Osteocyte (in vitro differentiated cells): ENCODE results near the gene GLB1L3. TPM values are rescaled to one million over a fixed set of nuclear protein-coding genes. Genes with fewer than 3 reads are reported as not detected.

Experiments used
- DNase-seq: peaks from one replicate; pipeline ENCODE4 v3.0.0; 2021; ENCODE audit warnings: mixed read lengths; ENCODE audit not compliant: unreplicated experiment; ENCODE audit errors: extremely low spot score
- H3K27ac Mint-ChIP-seq: one replicate; pipeline ENCODE4 v1.8.0; 2021; ENCODE audit warnings: mild to moderate bottlenecking, mixed read lengths; ENCODE audit not compliant: unreplicated experiment
- H3K27me3 Mint-ChIP-seq: one replicate; pipeline ENCODE4 v1.8.0; 2021; ENCODE audit warnings: mixed read lengths; ENCODE audit not compliant: unreplicated experiment
- H3K36me3 Mint-ChIP-seq: one replicate; pipeline ENCODE4 v1.8.0; 2021; ENCODE audit warnings: mixed read lengths; ENCODE audit not compliant: unreplicated experiment
- H3K4me1 Mint-ChIP-seq: one replicate; pipeline ENCODE4 v1.8.0; 2021; ENCODE audit warnings: mixed read lengths; ENCODE audit not compliant: unreplicated experiment
- H3K4me3 Mint-ChIP-seq: one replicate; pipeline ENCODE4 v1.8.0; 2021; ENCODE audit warnings: mild to moderate bottlenecking, moderate library complexity, mixed read lengths; ENCODE audit not compliant: unreplicated experiment
- H3K9me3 Mint-ChIP-seq: one replicate; pipeline ENCODE4 v1.8.0; 2021; ENCODE audit warnings: mixed read lengths; ENCODE audit not compliant: unreplicated experiment
- total RNA-seq: library from RNA; stranded (reverse); gene quantifications from 2 replicates; pipeline ENCODE4 v1.2.1, GENCODE V29; 2021
- TF ChIP-seq, protein P1 (sequence below): fragments of 200-600 bp; sonication (generic); IDR thresholded peaks from 2 replicates; pipeline ENCODE4 v1.5.0; 2021; ENCODE audit warnings: antibody characterized with exemption, mild to moderate bottlenecking, moderate library complexity

Gene GLB1L3
- total RNA-seq, 1 donor from 2014 or later, result not detected

DNA sequence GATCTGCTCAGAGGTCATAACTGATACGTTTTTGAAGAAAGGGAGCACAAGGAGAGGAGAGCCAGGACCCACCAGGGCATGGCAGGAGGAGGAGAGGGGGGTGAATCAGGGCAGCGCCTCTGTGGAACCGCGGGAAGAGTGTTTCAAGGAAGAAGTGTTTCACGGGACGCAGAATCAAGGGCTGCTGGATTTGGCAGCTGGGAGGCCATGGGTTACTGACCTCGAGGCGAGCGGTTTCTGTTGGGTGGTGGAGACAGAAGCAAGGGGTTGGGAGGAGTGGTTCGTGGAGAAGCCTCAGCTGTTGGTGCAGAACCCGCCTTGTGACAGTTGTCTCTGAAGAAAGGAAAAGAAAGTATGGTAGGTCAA is 38.6 kb upstream of the GLB1L3 start:
- Mint-ChIP-seq H3K4me3 (no peak overlapping the region), H3K4me1 (peaks cover 2% of the 10 kb centered on the region), H3K27ac (no peak overlapping the region)

DNA sequence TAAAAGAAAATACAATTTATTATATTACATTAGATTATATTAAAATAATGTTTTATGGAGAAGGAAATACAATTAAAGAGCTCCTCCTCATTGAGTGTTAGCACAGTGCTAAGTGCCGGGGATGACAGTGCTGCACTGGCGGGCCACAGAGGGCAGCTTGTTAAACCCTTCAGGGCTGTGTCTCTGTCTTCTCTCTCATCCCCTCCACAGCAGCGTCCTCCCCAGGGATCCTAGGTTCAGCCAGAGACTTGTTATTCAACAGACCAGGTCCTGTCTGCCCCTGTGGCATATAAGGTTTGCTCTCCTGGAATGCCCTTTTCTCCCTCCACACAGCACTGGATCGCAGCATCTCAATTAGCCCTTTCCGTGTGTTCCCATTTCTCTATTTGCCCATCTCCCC is 37.2 kb upstream of the GLB1L3 start:
- no peak overlapping the region for H3K27ac Mint-ChIP-seq
- TF ChIP-seq, protein P1, sequence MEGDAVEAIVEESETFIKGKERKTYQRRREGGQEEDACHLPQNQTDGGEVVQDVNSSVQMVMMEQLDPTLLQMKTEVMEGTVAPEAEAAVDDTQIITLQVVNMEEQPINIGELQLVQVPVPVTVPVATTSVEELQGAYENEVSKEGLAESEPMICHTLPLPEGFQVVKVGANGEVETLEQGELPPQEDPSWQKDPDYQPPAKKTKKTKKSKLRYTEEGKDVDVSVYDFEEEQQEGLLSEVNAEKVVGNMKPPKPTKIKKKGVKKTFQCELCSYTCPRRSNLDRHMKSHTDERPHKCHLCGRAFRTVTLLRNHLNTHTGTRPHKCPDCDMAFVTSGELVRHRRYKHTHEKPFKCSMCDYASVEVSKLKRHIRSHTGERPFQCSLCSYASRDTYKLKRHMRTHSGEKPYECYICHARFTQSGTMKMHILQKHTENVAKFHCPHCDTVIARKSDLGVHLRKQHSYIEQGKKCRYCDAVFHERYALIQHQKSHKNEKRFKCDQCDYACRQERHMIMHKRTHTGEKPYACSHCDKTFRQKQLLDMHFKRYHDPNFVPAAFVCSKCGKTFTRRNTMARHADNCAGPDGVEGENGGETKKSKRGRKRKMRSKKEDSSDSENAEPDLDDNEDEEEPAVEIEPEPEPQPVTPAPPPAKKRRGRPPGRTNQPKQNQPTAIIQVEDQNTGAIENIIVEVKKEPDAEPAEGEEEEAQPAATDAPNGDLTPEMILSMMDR, result no peak
- H3K36me3 Mint-ChIP-seq, result peaks cover 33% of the 10 kb centered on the region
- H3K9me3 Mint-ChIP-seq, result no peaks in the 10 kb centered on the region
- H3K4me1 Mint-ChIP-seq, result no peaks in the 10 kb centered on the region
- no peak for DNase-seq
- no peak overlapping the region for H3K4me3 Mint-ChIP-seq
- H3K27me3 Mint-ChIP-seq, result no peaks in the 10 kb centered on the region

More for the DNA sequence above, 38.6 kb upstream of the GLB1L3 start:
- no peaks in the 10 kb centered on the region for H3K9me3 Mint-ChIP-seq
- TF ChIP-seq, protein P1, result no peak
- no peaks in the 10 kb centered on the region for H3K27me3 Mint-ChIP-seq
- peaks cover 27% of the 10 kb centered on the region for H3K36me3 Mint-ChIP-seq
- DNase-seq, result no peak

DNA sequence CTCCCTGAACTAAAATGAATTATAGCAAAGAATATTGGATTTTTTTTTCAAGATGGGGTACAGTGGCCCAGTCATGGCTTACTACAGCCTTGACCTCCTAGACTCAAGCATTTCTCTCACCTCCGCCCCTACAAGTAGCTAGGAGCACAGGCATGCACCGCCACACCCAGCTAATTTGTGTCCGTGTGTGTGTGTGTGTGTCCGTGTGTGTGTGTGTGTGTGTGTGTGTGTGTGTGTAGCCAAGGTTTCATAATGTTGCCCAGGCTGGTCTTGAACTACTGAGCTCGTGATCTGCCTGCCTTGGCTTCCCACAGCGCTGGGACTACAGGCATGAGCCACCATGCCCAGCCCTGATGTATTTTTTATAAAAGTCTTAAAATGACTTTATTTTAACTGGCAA is 35.6 kb upstream of the GLB1L3 start:
- H3K4me1 Mint-ChIP-seq, result no peaks in the 10 kb centered on the region
- H3K9me3 Mint-ChIP-seq, result no peaks in the 10 kb centered on the region
- peaks cover 34% of the 10 kb centered on the region for H3K36me3 Mint-ChIP-seq
- no peak overlapping the region for H3K4me3 Mint-ChIP-seq
- H3K27me3 Mint-ChIP-seq, result no peaks in the 10 kb centered on the region
- TF ChIP-seq, protein P1, result no peak
- H3K27ac Mint-ChIP-seq, result no peak overlapping the region
- DNase-seq, result no peak

DNA sequence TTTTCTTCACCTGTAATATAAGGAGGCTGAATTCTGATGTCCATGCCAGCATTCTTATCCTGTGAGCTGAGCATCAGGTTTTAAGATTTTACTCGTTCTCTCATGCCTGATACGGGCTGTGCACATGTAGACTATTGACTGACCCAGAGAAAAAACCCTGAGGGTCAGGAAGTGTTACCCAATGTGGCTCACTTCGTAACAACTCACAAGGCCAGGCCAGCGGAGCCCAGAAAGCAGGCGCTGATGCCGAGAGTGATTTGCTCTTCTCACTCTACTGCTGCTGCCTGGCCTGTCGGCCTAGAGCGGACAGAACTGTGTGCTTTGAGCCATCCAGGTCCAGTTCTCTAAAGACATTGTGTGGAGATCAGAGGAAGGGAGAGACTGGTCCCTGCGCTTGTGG is 33.8 kb upstream of the GLB1L3 start:
- Mint-ChIP-seq H3K4me3 (no peak overlapping the region), H3K36me3 (peaks cover 38% of the 10 kb centered on the region), H3K4me1 (no peaks in the 10 kb centered on the region), H3K27me3 (no peaks in the 10 kb centered on the region), H3K27ac (no peak overlapping the region), H3K9me3 (no peaks in the 10 kb centered on the region)
- no peak for DNase-seq
- TF ChIP-seq, protein P1, result no peak

DNA sequence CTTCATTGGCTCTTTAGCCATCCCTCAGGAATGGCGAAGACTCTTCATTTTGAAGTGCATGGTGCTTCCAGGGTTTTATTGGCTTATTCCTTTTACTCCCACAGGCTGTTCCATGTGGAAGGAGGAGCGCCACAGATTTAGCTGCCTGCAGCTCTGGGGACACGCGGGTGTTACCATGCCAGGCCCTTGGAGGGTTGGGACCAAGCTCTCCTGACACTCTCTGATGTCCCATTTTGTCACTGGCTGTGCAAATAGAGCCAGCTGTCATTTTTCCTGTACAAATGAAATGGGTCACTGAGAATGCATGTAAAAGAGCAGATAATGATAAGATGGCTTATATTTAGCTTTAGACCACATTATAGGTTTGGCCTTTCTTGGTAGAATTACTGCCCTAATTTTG is 32.3 kb upstream of the GLB1L3 start:
- peaks cover 43% of the 10 kb centered on the region for H3K36me3 Mint-ChIP-seq
- no peak for DNase-seq

More for the DNA sequence above, 32.3 kb upstream of the GLB1L3 start:
- Mint-ChIP-seq H3K4me3 (no peak overlapping the region), H3K27me3 (no peaks in the 10 kb centered on the region), H3K27ac (no peak overlapping the region), H3K9me3 (no peaks in the 10 kb centered on the region), H3K4me1 (no peaks in the 10 kb centered on the region)
- TF ChIP-seq, protein P1, result no peak
